K562 (cell line): ENCODE data around the gene TMEM147. TPM values are rescaled to one million over a fixed set of nuclear protein-coding genes. Genes with fewer than 3 reads are reported as not detected.

ENCODE experiments used
- ATAC-seq: fragments of 200-7000 bp; cut with Tn5 transposase; 3 replicates; pipeline ENCODE4 v1.9.1; 2020; ENCODE audit warnings: moderate library complexity
- BruUV-seq: library from RNA; stranded (reverse); fragments of 400-500 nt; replicated peaks from 2 replicates; lab custom pipeline; 2021; lab: Mats Ljungman, UMichigan
- CTCF ChIA-PET: fragments of 300-600 bp; formaldehyde crosslinking; extraction: SDS; loops from one replicate; lab custom pipeline; 2021; ENCODE audit warnings: low intra/inter-chr PET ratio; lab: Yijun Ruan, JAX
- POLR2A ChIA-PET: fragments of 300-600, 350-650 bp; sonication (Branson Sonifier 250); formaldehyde crosslinking; extraction: SDS; loops from one replicate; lab custom pipeline; 2021; ENCODE audit warnings: antibody characterized with exemption, inconsistent platforms; lab: Yijun Ruan, JAX
- DNase-seq, 4 experiments: peaks; one replicate each; pipeline versions ENCODE4 v3.0.0 to v3.0.0-alpha.2; 2011 to 2018; ENCODE audit warnings: low spot score in 3 of 4, mixed read lengths in 3 of 4; ENCODE audit errors: extremely low read depth in 1 of 4
- FAIRE-seq: peaks from 2 replicates; lab custom pipeline; 2011; peaks lifted over from hg19 to GRCh38; lab: Jason Lieb, UNC
- H2AFZ ChIP-seq: 2 replicates; pipeline ENCODE4 v1.6.0; 2011; ENCODE audit warnings: low read depth, low read length, control low read depth, inconsistent platforms
- H3K27ac ChIP-seq: fragments of 200-600 bp; 3 replicates; pipeline ENCODE4 v1.8.0; 2011; ENCODE audit warnings: low read depth, mild to moderate bottlenecking, control low read depth, inconsistent platforms, low read length, moderate library complexity, mixed read lengths; ENCODE audit errors: extremely low read depth
- H3K27me3 ChIP-seq, 2 experiments: fragments of 300-600 bp in 1 of 2; 2 replicates in 1 of 2; 3 replicates in 1 of 2; pipeline versions ENCODE4 v1.6.0 to v1.8.0; 2011; ENCODE audit warnings: inconsistent platforms in 2 of 2, low read length in 2 of 2, mild to moderate bottlenecking in 1 of 2, mixed read lengths in 1 of 2, moderate library complexity in 1 of 2; ENCODE audit not compliant: control insufficient read depth in 2 of 2, insufficient read depth in 2 of 2
- H3K36me3 ChIP-seq: fragments of 300-600 bp; 3 replicates; pipeline ENCODE4 v1.8.0; 2011; ENCODE audit warnings: mild to moderate bottlenecking, low read length, inconsistent platforms; ENCODE audit not compliant: control insufficient read depth, insufficient read depth
- H3K4me1 ChIP-seq, 2 experiments: fragments of 200-600 bp in 1 of 2; replicated peaks in 1 of 2; 2 replicates in 1 of 2; 3 replicates in 1 of 2; pipeline versions ENCODE4 v1.5.1 to v1.8.0; 2011; ENCODE audit warnings: inconsistent platforms in 2 of 2, low read length in 2 of 2, mild to moderate bottlenecking in 1 of 2, mixed read lengths in 1 of 2, moderate library complexity in 1 of 2; ENCODE audit not compliant: control insufficient read depth in 2 of 2, insufficient read depth in 2 of 2
- H3K4me2 ChIP-seq: 2 replicates; pipeline ENCODE4 v1.6.1; 2011; ENCODE audit warnings: low read length, control low read depth, inconsistent platforms, mixed read lengths; ENCODE audit not compliant: insufficient read depth
- H3K4me3 ChIP-seq: fragments of 200-600 bp; sonication (generic), shearing (Covaris generic); 2 replicates; pipeline ENCODE4 v1.5.1; 2016; ENCODE audit warnings: control low read depth, inconsistent platforms
- H3K79me2 ChIP-seq: fragments of 200-600 bp; 3 replicates; pipeline ENCODE4 v1.8.0; 2011; ENCODE audit warnings: low read length, inconsistent platforms; ENCODE audit not compliant: control insufficient read depth, insufficient read depth
- H3K9ac ChIP-seq, 2 experiments: 2 replicates each; pipeline versions ENCODE4 v1.6.0 to v1.6.1; 2011; ENCODE audit warnings: low read depth in 2 of 2, low read length in 2 of 2, control low read depth in 1 of 2, inconsistent platforms in 1 of 2, mild to moderate bottlenecking in 1 of 2, mixed read lengths in 1 of 2; ENCODE audit not compliant: insufficient read depth in 1 of 2
- H3K9me1 ChIP-seq: one replicate; pipeline ENCODE4 v1.6.0; 2011; ENCODE audit warnings: inconsistent platforms, mild to moderate bottlenecking, low read length, moderate library complexity; ENCODE audit not compliant: control insufficient read depth, insufficient read depth
- H3K9me3 ChIP-seq: replicated peaks from 2 replicates; pipeline ENCODE4 v1.5.1; 2011; ENCODE audit warnings: low read depth, low read length, inconsistent platforms; ENCODE audit not compliant: control insufficient read depth, insufficient read depth
- H4K20me1 ChIP-seq: replicated peaks from 2 replicates; pipeline ENCODE4 v1.6.1; 2011; ENCODE audit warnings: low read length, inconsistent platforms, mixed read lengths; ENCODE audit not compliant: control insufficient read depth, insufficient read depth
- CBX8 ChIP-seq: fragments of 200-600 bp; sonication (generic); IDR thresholded peaks from 2 replicates; pipeline ENCODE4 v1.6.1; 2012; ENCODE audit warnings: borderline replicate concordance, mixed run types, low read depth, mild to moderate bottlenecking, moderate library complexity, mixed read lengths, low read length, control low read depth, inconsistent platforms; ENCODE audit not compliant: poor library complexity, severe bottlenecking; ENCODE audit errors: extremely low read depth
- DMBX1 ChIP-seq: fragments of 250-450 bp; sonication (Bioruptor Pico); IDR thresholded peaks from 2 replicates; pipeline ENCODE4 v1.8.0; 2022; ENCODE audit warnings: inconsistent platforms, mild to moderate bottlenecking, moderate library complexity, borderline replicate concordance
- FOS ChIP-seq: IDR thresholded peaks from 3 replicates; pipeline ENCODE4 v1.6.1; 2011; ENCODE audit not compliant: insufficient read length; ENCODE audit errors: extremely low read depth
- HDAC3 ChIP-seq: fragments of 450-650 bp; IDR thresholded peaks from 2 replicates; pipeline ENCODE4 v1.6.1; 2018; ENCODE audit warnings: borderline replicate concordance, mild to moderate bottlenecking, moderate library complexity; ENCODE audit not compliant: partially characterized antibody
- HIVEP1 ChIP-seq: fragments of 250-450 bp; sonication (Bioruptor Pico); IDR thresholded peaks from 2 replicates; pipeline ENCODE4 v1.4.0; 2020; ENCODE audit warnings: mild to moderate bottlenecking
- LEF1 ChIP-seq: fragments of 450-650 bp; IDR thresholded peaks from 2 replicates; pipeline ENCODE4 v1.6.1; 2016; ENCODE audit warnings: mild to moderate bottlenecking
- PHF20 ChIP-seq: fragments of 450-650 bp; IDR thresholded peaks from 2 replicates; pipeline ENCODE4 v1.6.1; 2018; ENCODE audit not compliant: partially characterized antibody
- SAP30 ChIP-seq: fragments of 200-600 bp; sonication (generic); IDR thresholded peaks from 2 replicates; pipeline ENCODE4 v1.6.1; 2012; ENCODE audit warnings: borderline replicate concordance, low read depth, mild to moderate bottlenecking, moderate library complexity, low read length, control low read depth, inconsistent platforms; ENCODE audit not compliant: insufficient read depth, poor library complexity, severe bottlenecking
- SMC3 ChIP-seq: conservative IDR thresholded peaks from 2 replicates; pipeline ENCODE4 v1.6.1; 2011; ENCODE audit warnings: low read depth, low read length, improper control_type of control experiment; ENCODE audit not compliant: insufficient read depth
- ZC3H8 ChIP-seq: fragments of 450-650 bp; IDR thresholded peaks from 2 replicates; pipeline ENCODE4 v1.6.1; 2017
- ZNF507 ChIP-seq: conservative IDR thresholded peaks from 2 replicates; pipeline ENCODE4 v1.6.1; 2017; ENCODE audit warnings: missing genetic modification characterization, missing compliant biosample characterization
- ZNF79 ChIP-seq: fragments of 250-450 bp; sonication (Bioruptor Pico); IDR thresholded peaks from 2 replicates; pipeline ENCODE4 v1.4.0; 2020; ENCODE audit warnings: low read depth, mild to moderate bottlenecking, moderate library complexity
- WGBS: fragments of 100-300 bp; shearing (Covaris generic); methylation state at CpG from one replicate; pipeline ENCODE4 v1.1.6; 2016; ENCODE audit warnings: low coverage, mixed read lengths; ENCODE audit not compliant: insufficient coverage; ENCODE audit errors: missing lambda C conversion rate; 5-methylcytosine and 5-hydroxymethylcytosine counted together
- in situ Hi-C: fragments of 300-500 bp; cut with MboI; formaldehyde crosslinking; loops from 4 replicates; pipeline ENCODE4 v1.15.0; 2018; ENCODE audit warnings: inconsistent platforms, mixed read lengths
- intact Hi-C: fragments of 100-400 bp; cut with micrococcal nuclease; formaldehyde crosslinking; loops from 2 replicates; pipeline ENCODE4 v1.14.2; 2022
- polyA plus RNA-seq, 8 experiments: library from polyadenylated mRNA; depleted of rRNA in 4 of 8; stranded (reverse) in 5 of 8; unstranded in 3 of 8; fragments of >200 nt; fragmentation: Nextera tagmentation in 2 of 8; fragmentation: Illumina TruSeq in 1 of 8; extraction: Ambion mirVana in 2 of 8; extraction: Trizol in 1 of 8; gene quantifications; 2 replicates each; pipeline versions ENCODE4 v1.2.1 to v1.2.3, GENCODE V29; 2011 to 2014; ENCODE audit warnings: inconsistent platforms in 1 of 8, missing spikeins in 1 of 8
- total RNA-seq, 7 experiments: library from RNA; depleted of rRNA in 6 of 7; stranded (reverse); fragments of >200 nt in 6 of 7; fragmentation: Illumina TruSeq in 2 of 7; extraction: Trizol in 2 of 7; gene quantifications; 2 replicates each; pipeline versions ENCODE4 v1.2.1 to v1.2.3, GENCODE V29; 2011 to 2021; ENCODE audit warnings: low replicate concordance in 1 of 7
- TF ChIP-seq, protein P1 (sequence below): fragments of 200-400 bp; formaldehyde crosslinking; IDR thresholded peaks from 2 replicates; pipeline ENCODE4 v1.6.1; 2017; ENCODE audit warnings: mild to moderate bottlenecking, low read depth, low read length, moderate library complexity
- TF ChIP-seq, protein P2 (sequence below): fragments of 250-450 bp; sonication (Bioruptor Pico); IDR thresholded peaks from 2 replicates; pipeline ENCODE4 v1.8.0; 2021; ENCODE audit warnings: borderline replicate concordance, mild to moderate bottlenecking, moderate library complexity; ENCODE audit not compliant: poor library complexity, severe bottlenecking
- TF ChIP-seq, protein P3 (sequence below): sonication (generic); formaldehyde crosslinking; IDR thresholded peaks from 2 replicates; pipeline ENCODE4 v1.8.1; 2023; ENCODE audit warnings: mild to moderate bottlenecking, missing genetic modification reagents

Gene TMEM147
- total and polyA plus RNA-seq, 9 of the 15 experiments (the other 6 are each of a cell fraction or from before 2014, with no cell fraction given), result 73.8 to 194 (median 142) TPM

DNA sequence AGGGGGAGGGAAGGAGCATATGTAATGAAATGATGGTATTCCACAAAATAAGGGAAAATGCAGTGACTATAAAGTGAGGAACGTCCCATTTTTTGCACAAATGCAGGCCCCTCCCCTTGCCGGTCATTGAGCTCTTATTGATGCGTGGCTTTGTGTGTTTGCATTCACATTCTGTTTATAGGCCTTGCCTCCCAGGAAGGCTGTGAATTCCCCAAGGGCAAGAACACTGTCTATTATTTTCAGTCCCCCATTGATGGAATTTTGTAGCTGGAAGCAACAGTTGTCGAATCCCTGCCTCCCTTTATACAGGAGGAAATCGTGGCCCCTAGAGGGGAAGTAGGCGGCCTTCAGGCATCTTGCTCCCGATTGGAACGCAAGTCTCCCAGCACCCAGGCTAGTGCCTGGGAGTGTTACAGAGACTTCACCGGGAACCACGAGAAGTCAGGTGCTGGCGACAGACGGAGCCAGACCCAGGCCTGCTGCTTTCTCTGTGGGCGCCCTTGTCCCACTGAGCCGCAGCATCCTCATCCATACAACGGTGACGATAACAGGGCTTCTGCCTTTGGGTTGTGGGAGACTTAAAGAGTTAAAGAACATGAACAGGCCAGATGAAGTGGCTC lies 24.2 kb upstream of the TMEM147 start (continued):
- TF ChIP-seq, protein P1, sequence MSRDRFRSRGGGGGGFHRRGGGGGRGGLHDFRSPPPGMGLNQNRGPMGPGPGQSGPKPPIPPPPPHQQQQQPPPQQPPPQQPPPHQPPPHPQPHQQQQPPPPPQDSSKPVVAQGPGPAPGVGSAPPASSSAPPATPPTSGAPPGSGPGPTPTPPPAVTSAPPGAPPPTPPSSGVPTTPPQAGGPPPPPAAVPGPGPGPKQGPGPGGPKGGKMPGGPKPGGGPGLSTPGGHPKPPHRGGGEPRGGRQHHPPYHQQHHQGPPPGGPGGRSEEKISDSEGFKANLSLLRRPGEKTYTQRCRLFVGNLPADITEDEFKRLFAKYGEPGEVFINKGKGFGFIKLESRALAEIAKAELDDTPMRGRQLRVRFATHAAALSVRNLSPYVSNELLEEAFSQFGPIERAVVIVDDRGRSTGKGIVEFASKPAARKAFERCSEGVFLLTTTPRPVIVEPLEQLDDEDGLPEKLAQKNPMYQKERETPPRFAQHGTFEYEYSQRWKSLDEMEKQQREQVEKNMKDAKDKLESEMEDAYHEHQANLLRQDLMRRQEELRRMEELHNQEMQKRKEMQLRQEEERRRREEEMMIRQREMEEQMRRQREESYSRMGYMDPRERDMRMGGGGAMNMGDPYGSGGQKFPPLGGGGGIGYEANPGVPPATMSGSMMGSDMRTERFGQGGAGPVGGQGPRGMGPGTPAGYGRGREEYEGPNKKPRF, result no peak
- TF ChIP-seq SMC3, result no peak
- TF ChIP-seq, protein P2, sequence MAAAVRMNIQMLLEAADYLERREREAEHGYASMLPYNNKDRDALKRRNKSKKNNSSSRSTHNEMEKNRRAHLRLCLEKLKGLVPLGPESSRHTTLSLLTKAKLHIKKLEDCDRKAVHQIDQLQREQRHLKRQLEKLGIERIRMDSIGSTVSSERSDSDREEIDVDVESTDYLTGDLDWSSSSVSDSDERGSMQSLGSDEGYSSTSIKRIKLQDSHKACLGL (CRISPR knock-in tag), result no peak
- TF ChIP-seq ZC3H8, result no peak
- TF ChIP-seq PHF20, result no peak
- TF ChIP-seq CBX8, result no peak

DNA sequence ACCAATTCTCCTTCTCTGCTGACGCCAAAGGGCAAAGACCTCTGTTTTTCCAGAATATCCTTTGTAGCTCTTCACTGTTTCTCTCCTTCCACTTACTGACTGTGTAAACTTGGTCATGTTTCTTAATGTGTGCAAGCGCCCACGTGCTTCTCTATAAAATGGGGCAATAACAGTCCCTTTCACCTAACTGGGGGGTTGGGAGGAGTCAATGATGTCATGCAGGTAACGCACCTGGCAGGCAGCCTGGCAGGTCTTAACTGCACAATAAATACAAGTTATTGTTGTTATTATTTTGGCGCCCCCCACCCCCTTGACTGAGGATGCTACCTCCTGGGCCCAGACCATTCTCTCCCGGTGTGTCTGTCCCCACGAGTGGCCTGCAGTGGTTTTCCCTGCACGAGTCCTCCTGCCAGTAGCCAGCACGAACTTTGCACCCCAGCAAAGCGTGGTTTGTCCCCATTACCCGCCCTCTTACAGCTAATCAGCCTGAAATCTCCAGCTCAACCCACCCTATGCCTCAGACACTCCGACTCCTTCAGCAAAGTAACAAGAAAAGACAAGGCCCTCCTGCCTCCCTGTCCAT lies 22.6 kb upstream of the TMEM147 start:
- no peak overlapping the region for H3K9ac ChIP-seq
- BruUV-seq, result no TSS peak
- H3K27me3 ChIP-seq, result peaks cover 32 to 74% of the 10 kb centered on the region in 2 experiments
- no peaks in the 10 kb centered on the region for H3K79me2 ChIP-seq
- no peaks in the 10 kb centered on the region for H3K36me3 ChIP-seq
- ATAC-seq (no peak), DNase-seq (no peak), FAIRE-seq (no peak)
- intact Hi-C loops, result no loop called here
- H3K4me2 ChIP-seq, result no peak overlapping the region
- WGBS, result 5% methylated on average over 12 of the region's 12 CpGs
- H2AFZ ChIP-seq, result no peak overlapping the region
- 0 out of 5 replicates have a peak, but pooled peaks cover 0 to 3% of the 10 kb centered on the region in 2 experiments for H3K4me1 ChIP-seq
- no peak overlapping the region for H3K27ac ChIP-seq
- H3K9me1 ChIP-seq, result no peaks in the 10 kb centered on the region
- no peaks in the 10 kb centered on the region for H3K9me3 ChIP-seq
- H4K20me1 ChIP-seq, result peaks cover 8% of the 10 kb centered on the region
- in situ Hi-C loops, result no loop called here
- ChIA-PET POLR2A (no interaction called here), CTCF (no interaction called here)
- H3K4me3 ChIP-seq, result no peak overlapping the region
- no peak for TF ChIP-seq LEF1
- TF ChIP-seq HDAC3, result no peak
- no peak for TF ChIP-seq ZNF507 (tag)
- TF ChIP-seq, protein P3, sequence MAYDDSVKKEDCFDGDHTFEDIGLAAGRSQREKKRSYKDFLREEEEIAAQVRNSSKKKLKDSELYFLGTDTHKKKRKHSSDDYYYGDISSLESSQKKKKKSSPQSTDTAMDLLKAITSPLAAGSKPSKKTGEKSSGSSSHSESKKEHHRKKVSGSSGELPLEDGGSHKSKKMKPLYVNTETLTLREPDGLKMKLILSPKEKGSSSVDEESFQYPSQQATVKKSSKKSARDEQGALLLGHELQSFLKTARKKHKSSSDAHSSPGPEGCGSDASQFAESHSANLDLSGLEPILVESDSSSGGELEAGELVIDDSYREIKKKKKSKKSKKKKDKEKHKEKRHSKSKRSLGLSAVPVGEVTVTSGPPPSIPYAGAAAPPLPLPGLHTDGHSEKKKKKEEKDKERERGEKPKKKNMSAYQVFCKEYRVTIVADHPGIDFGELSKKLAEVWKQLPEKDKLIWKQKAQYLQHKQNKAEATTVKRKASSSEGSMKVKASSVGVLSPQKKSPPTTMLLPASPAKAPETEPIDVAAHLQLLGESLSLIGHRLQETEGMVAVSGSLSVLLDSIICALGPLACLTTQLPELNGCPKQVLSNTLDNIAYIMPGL (CRISPR knock-in tag), result no peak
- no peak for TF ChIP-seq SAP30
- TF ChIP-seq HIVEP1 (CRISPR knock-in tag), result no peak
- no peak for TF ChIP-seq FOS
- no peak for TF ChIP-seq ZNF79
- no peak for TF ChIP-seq DMBX1 (CRISPR knock-in tag)
